ENCODE data around the gene SIN3B. TPM values are rescaled to one million over a fixed set of nuclear protein-coding genes. Genes with fewer than 3 reads are reported as not detected.

Gene SIN3B
- total and polyA plus RNA-seq, 12 donors: 13.9 to 37.7 (median 24.8) TPM

DNA sequence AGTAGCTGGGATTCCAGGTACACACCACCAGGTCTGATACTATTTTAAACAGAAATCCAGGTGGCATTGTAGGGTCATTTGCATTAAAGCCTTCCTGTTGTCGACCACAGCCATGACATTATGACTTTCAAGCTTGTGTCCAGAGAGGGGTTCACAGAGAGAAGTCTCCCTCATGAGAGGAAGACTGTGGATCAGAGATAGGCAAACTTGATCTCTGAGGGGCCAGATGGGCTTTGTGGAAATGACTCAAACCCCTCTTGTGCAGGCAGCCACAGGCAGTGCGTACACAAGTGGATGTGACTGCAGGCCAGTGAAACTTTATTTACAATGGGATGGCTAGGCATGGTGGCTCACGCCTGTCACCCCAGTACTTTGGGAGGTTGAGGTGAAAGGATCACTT, 31.8 kb downstream of the SIN3B start:
- DNase-seq: no peak
- peaks cover 0 to 88% (median 27%) of the 10 kb centered on the region in 9 donors for H3K36me3 ChIP-seq
- no peaks in the 10 kb centered on the region for H3K9me3 ChIP-seq
- WGBS, 2 donors: 95 to 96% methylated on average over 3 of the region's 3 CpGs
- TF ChIP-seq, protein P1, sequence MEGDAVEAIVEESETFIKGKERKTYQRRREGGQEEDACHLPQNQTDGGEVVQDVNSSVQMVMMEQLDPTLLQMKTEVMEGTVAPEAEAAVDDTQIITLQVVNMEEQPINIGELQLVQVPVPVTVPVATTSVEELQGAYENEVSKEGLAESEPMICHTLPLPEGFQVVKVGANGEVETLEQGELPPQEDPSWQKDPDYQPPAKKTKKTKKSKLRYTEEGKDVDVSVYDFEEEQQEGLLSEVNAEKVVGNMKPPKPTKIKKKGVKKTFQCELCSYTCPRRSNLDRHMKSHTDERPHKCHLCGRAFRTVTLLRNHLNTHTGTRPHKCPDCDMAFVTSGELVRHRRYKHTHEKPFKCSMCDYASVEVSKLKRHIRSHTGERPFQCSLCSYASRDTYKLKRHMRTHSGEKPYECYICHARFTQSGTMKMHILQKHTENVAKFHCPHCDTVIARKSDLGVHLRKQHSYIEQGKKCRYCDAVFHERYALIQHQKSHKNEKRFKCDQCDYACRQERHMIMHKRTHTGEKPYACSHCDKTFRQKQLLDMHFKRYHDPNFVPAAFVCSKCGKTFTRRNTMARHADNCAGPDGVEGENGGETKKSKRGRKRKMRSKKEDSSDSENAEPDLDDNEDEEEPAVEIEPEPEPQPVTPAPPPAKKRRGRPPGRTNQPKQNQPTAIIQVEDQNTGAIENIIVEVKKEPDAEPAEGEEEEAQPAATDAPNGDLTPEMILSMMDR (IDR thresholded peaks at IDR 0.05): no peak
- no peak for ATAC-seq
- H3K4me1 ChIP-seq: peaks cover 0 to 14% (median 0%) of the 10 kb centered on the region in 9 donors
- H3K4me3 ChIP-seq: no peak overlapping the region
- no peak overlapping the region for H3K27ac ChIP-seq
- H3K27me3 ChIP-seq: no peaks in the 10 kb centered on the region
- intact Hi-C loops (cut with DNase I): no loop called here

DNA sequence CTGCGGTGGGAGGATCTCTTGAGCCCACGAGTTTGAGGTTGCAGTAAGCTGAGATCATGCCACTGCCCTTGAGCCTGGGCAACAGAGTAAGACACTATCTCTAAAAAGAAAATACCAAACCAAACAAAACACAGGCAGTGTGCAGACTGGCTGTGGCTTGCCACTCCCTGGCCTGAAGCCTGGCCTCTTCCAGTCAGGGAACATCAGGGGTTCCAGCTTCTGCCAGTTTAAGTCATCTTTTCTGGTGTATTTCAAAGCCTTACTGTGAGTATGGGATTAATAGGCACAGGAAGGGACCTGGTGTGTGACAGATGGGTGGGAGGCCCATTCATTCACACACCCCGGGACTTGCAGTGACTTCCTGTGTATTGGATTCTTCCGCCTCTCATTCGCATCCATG, 32.6 kb downstream of the SIN3B start:
- Histone ChIP-seq H3K27me3 (no peaks in the 10 kb centered on the region), H3K27ac (no peak overlapping the region), H3K9me3 (no peaks in the 10 kb centered on the region), H3K4me3 (no peak overlapping the region), H3K4me1 (peaks cover 0 to 14% (median 0%) of the 10 kb centered on the region in 9 donors), H3K36me3 (peaks cover 0 to 88% (median 36%) of the 10 kb centered on the region in 9 donors)
- 89 to 92% methylated on average over 5 of the region's 5 CpGs for WGBS, 2 donors
- TF ChIP-seq, protein P1 (IDR thresholded peaks at IDR 0.05): no peak
- DNase-seq (no peak), ATAC-seq (no peak)
- intact Hi-C loops (cut with DNase I): no loop called here

DNA sequence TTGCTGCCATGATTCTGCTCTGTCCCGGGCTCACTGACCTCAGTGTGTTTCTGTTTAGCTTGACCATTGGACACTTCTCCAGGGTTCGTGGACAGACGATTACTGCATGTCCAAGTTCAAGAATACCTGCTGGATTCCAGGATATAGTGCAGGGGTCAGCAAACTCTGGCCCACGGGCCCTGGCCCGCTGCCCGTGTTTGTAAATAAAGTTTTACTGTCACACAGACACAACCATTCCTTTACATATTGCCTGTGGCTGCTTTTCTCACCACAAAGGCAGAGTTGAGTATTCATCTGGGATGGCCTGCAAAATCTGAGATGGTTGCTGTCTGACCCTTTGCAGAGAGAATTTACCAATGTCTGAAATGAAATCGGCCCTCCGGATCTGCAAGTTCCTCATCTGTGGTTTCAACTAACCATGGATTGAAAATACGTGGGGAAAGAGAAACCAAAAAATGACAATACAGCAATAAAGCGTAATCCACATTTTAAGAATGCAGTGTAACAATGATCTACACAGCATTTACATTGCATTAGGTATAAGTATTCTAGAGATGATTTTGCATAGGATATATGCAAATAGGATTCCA, 33.7 kb downstream of the SIN3B start:
- no peaks in the 10 kb centered on the region for H3K27me3 ChIP-seq
- 94 to 95% methylated on average over 10 of the region's 10 CpGs for WGBS, 2 donors
- DNase-seq (no peak), ATAC-seq (no peak)
- H3K4me1 ChIP-seq: peaks cover 0 to 14% (median 0%) of the 10 kb centered on the region in 9 donors
- TF ChIP-seq, protein P1 (IDR thresholded peaks at IDR 0.05): no peak
- intact Hi-C loops (cut with DNase I): no loop called here
- no peaks in the 10 kb centered on the region for H3K9me3 ChIP-seq
- peaks cover 0 to 89% (median 45%) of the 10 kb centered on the region in 9 donors for H3K36me3 ChIP-seq
- no peak overlapping the region for H3K4me3 ChIP-seq
- H3K27ac ChIP-seq: no peak overlapping the region

DNA sequence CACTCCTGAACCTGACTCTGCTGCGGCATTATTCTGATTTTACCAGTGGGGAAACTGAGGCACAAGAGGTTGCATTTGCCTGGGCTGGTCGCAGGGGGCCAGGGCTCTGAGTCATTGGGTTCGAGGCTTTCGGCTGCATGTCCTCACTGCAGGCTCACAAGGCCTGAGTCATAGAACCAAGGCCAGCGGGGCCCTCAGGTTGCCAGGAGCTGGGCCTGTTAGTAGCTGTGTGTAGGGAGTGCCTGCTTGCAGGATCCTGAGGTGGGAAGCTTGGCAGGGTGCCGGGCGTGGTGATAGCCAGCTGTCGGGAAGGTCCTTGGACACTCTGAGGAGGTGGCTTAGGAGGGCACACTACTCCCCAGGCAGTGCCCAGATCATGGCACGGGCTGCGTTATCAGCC, 38.0 kb downstream of the SIN3B start:
- H3K27ac ChIP-seq: no peak overlapping the region
- peaks cover 0 to 100% (median 73%) of the 10 kb centered on the region in 9 donors for H3K36me3 ChIP-seq
- intact Hi-C loops (cut with DNase I): no loop called here
- H3K9me3 ChIP-seq: no peaks in the 10 kb centered on the region
- WGBS, 2 donors: 88% methylated on average over 10 of the region's 10 CpGs
- no peak overlapping the region for H3K4me3 ChIP-seq
- H3K4me1 ChIP-seq: peaks cover 0 to 14% (median 3%) of the 10 kb centered on the region in 9 donors
- TF ChIP-seq, protein P1 (IDR thresholded peaks at IDR 0.05): no peak
- ATAC-seq: no peak
- no peak for DNase-seq
- no peaks in the 10 kb centered on the region for H3K27me3 ChIP-seq
